Hepatic stellate cell (primary cell): ENCODE results near the gene MYL12B.
"Not testable (repeated sequence)": the region's sequence is repeated elsewhere in the genome, so short reads cannot be mapped to it uniquely, and the experiment has no call there.

Source experiments
- DNase-seq: peaks from one replicate; pipeline ENCODE4 v3.0.0; 2011; ENCODE audit warnings: low spot score

Gene MYL12B

DNA sequence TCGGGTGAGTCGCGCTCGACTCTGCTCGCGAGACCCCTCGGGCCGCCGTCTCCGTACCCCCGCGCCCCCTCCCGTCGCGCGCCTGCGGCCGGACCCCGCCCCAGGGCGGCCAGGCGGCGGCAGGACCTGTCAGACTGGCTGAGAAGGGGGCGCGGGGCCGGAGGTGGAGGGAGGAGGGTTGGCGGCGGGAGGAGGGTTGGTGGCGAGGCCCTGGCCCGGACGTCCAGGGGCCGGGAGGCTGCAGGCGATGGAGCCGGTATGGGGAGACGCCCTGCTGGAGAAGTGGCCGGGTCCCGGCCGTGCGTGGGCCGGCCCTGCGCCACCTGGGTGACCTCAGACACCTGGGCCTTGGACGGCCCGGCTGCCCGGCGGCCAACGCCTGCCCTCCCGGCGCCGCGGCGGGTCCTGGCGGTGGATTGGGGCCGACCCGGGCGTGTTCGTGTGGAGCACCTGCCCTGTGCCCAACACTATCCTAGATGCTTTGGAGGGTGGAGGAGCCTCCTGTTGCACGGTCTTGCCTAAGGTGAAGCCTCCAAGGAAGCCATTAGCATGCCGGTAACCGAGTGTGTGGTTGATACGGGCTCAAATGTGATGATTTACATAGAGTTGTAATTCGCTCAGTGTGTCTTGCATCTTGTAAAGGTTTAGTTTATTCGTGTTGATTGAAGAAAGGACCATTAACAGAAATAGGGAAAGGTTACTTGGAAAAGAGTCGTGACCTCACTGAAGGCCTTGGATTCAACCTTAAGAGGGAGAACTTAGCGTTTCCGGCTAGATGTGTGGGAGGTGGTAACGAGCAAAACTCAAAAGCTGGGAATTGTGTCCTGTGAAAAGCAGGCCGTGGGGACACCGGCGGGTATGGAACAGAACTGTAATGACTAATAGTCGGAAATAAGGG is 550 bp downstream of the MYL12B start:
- no peak for DNase-seq

DNA sequence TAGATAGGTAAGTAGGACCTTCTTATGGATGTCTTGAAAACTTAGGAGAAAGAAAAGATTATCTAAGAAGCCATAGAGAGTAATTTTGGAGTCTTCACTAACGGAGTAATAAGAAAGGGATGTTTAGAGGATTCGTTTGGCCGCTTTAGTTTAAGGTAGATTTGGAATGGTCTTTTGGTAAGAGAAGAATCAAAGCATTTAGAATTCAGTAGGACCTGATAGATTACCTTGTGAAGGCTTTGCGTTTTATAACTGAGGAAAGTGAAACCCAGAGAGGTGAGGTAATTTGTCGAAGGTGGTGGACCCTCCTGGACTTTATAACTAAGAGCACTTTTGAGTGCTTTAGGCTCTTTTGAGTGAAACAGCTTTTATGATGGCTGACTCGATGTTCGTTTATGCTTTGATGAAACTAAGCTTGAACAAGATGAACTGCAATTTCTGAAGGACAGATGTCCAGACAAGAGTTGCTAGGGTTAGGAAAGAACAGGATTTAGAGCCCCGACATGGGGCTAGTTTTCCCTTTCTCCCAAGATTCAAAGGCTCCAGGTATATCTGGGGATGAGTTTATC is 1.3 kb downstream of the MYL12B start:
- DNase-seq = no peak

DNA sequence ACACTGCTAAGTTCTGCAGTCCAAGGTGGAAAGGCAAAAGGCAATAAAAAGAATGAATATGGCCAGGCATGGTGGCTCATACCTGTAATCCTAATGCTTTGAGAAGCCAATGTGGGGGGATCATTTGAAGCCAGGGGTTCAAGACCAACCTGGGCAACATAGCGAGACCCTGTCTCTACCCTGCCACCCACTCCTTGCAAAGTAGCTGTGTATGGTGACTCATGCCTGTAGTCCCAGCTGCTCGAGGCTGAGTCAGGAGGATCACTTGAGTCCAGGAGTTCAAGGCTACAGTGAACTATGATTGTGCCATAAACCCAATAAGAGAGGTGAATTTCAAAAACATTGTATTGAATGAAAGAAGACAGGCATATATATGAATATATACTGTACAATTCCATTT is 2.4 kb downstream of the MYL12B start:
- DNase-seq = no peak

DNA sequence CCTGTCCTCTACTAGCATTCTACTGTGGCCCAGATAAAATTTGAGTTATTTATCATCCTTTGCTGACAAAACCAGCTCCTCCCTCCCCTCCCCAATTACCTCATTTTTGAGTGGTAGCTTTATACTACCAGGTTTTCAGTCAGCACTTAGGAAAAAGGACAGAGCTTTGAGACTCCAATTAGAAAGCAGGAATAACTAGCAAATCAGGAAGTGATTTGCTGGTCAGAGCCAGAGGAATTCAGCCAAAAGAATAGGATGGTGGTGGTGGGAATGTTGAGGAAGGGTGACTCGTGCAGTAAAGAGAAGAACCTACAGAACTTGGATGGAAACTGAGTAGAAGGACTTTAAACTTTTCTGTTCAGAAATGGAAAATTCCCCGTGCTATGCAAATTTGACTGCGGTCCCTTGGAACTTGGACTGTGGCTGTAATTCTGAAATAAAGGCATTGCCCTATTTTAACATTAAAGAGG is 3.7 kb downstream of the MYL12B start:
- DNase-seq = no peak

DNA sequence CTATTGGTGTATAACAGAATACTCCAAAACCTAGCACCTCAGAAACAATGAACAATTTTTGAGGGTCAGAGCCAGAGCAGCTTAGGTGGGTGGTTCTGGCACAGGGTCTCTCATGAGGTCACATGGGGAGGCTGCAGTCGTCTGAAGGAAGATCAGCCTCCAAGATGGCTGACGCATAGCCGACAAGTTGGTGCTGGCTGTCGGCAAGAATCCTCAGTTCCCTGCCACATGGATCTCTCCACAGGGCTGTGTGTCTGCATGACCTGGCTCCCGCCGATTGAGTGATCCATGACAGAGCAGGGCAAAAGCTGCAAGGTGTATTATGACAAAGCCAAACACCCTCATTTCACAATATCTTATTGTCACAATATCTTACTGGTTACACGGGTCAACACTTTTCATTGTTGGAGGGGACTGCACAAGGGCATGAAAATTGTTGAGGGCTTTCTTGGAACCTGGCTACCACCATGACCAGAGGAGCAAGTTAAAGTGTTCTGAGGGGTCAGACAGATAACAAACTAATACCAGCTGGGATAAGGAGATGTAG is 4.2 kb downstream of the MYL12B start:
- no peak for DNase-seq

DNA sequence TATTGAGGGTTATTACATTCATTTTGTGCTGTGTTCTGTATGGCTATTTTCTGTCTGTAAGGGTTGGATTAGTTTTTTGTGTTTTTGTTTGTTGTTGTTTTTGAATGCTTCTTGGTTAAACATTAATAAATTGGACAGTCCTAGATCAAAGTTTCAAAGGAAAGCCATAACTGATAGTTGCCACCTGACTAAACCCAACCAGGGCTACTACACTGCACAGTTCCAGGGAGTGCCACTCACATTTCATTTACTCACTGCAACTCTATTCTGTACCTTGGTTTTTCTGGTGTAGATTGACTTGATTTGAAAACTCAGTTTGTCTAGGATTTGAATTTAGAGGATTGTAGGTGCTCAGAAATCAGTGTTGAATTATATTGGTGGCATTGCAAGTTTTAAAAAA is 6.4 kb downstream of the MYL12B start:
- DNase-seq = no peak

DNA sequence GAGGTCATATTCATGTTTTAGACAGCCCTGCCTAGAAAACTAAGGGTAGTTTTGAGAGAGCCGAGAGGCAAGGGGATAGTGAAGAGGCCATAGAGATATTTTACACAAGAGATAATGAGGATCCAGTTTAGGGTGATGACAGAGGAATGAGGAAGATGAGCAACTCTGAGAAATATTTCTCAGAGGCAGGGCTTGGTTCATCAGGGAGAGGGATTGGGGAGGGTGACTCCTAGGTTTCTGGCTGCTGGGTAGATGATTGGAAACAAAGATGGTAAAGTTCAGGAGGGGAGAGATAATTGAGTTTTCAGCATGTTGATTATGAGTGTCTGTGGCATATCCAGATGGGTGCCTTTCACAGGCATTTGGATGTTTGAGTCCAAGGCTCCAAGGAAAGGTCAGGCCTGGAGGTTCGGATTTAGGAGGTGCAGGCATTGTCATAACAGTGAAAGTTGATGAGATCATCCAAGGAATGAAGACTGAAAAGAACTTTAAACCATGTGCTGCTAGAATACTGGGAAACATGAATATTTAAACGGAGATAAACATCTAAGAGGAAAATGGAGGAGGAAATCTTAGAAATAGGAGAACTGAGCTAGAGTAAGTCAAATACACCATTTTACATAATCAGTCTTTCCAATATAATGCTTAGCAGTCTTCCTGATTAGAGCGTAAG is 7.4 kb downstream of the MYL12B start:
- DNase-seq = no peak

DNA sequence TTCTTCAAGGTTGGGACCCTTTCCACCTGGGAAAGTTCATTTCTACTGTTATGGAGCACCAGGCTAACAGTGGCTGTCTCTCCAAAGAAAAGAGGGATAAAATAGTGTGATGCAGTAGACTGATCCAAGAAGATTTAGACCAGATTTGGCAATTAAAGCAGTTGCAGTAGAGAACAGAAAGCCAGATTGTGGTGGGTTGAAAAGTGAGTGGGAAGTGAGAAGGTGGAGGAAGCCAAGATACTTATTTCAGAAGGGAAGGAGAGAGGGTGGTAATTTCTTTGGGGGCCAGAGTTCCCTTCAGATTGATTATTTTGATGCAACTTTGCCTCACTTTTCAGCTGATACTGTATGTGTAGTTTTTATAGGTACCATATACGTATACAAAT is 8.0 kb downstream of the MYL12B start:
- no peak for DNase-seq

DNA sequence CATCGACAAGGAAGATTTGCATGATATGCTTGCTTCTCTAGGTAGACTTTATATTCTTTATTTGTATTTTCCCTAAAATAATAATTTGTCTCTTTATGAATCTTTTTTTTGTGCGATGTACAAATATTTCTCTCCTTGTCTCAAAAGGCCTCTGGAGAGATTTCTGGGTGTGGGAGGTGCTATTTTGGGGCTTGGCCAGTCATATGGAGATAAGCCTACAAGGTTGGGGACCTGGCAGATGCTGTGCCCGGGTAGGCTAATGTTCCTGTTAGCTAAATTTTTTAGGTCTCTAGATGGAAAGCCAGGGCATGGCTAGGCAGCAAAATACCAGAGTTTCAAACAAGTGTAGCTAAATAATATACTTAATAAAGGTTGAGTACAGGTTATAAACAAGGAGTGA is 11.1 kb downstream of the MYL12B start:
- no peak for DNase-seq

DNA sequence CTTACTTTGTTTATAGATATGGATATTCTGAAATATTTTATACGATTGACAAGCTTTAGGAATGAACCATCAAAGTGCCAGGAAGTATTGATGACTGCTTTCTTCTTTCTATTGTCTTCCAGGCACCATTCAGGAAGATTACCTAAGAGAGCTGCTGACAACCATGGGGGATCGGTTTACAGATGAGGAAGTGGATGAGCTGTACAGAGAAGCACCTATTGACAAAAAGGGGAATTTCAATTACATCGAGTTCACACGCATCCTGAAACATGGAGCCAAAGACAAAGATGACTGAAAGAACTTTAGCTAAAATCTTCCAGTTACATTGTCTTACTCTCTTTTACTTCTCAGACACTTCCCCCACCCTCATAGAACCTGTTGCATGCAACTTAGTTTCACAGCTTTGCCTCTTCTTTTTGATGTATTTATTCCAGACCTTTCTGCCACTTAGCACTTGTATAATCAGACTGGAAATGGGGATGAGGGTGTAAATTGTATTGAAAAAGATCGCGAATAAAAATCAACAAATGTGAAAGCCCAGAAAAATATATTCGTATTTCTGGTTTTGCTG is 15.8 kb downstream of the MYL12B start:
- not testable (repeated sequence) for DNase-seq

DNA sequence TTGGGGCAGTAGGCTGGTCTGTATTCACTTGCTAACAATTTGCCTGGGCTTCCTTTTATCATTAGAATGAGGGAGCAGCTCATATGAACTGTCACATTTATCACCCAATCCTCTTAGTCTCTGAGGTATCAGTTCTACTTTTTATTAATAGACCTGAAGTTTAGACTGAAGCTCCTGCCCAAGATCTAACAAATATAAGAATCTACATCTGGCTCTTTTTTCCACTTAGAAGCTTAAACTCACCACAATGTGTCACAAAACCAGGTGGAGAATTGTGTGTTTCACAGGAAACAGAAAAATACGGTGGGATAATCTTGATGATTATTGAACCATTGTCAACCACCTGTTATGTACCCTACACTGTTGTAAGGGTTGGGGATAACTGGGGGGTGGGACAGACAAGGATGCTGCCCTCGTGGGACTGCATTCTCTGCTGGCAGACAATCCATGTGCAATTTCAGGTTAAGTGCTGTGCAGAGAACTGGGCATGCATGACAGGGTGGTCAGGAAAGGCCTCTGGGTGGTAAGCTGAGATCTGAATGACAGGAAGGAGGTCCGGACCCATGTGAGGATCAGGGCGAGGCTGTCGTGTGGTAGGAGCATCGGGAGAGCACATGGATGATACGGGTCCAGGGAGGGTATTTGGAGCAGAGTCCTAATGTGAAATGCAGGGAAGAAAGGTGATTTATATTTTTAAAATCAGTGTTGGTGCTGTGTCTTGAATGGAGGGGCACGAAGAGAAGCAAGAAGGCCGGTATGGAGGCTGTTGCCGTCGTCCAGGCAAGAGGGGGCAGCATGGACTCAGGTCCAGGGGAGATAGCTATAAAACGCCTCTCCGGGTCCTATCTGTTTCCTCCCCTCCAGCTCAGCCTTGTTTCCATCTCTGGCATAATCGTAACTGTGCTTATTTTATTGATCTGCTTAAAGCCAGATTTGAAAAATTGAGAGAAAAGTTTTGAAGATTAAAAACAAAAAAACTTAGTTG is 17.6 kb downstream of the MYL12B start:
- DNase-seq = no peak

DNA sequence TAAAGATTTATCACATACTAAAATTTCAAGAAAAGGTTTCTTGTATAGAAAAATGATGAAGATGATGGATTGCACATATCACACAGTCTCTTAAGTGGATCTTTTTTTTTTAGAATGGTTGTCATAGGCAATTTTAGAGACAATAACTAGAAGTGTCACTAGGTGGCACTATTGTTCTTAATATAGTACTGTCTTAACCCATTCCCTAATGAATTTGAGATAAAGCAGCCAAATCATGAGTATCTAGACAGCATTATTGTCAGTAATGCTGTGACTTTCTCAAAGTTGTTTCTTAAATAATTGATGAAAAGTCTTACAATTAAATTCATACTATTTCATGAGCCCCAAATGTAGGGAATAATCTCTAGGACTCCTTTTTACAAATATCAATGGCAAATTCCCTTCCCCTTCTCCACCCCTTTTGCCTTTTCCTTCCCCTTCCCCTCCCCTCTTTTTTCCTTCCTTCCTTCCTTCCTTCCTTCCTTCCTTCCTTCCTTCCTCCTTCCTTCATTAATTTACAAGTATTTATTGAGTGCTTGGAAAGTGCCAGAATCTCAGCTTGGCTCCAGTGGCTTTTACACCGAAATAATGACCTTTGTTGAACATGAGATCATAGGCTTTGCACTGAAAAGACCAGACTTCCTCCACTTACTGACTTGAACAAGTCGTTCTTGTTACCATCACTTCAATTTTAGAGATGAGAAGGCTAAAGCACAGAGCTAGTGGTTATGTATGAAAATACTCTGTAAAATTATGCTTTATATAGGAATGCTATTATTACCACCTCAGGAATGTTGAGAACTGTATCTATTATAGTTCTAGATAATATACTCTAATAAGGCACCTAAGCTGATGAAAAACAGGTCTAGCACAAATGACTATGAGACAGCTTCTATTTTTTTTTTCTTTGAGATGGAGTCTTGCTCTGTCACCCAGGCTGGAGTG is 19.8 kb downstream of the MYL12B start:
- DNase-seq = peak; percentile 29

DNA sequence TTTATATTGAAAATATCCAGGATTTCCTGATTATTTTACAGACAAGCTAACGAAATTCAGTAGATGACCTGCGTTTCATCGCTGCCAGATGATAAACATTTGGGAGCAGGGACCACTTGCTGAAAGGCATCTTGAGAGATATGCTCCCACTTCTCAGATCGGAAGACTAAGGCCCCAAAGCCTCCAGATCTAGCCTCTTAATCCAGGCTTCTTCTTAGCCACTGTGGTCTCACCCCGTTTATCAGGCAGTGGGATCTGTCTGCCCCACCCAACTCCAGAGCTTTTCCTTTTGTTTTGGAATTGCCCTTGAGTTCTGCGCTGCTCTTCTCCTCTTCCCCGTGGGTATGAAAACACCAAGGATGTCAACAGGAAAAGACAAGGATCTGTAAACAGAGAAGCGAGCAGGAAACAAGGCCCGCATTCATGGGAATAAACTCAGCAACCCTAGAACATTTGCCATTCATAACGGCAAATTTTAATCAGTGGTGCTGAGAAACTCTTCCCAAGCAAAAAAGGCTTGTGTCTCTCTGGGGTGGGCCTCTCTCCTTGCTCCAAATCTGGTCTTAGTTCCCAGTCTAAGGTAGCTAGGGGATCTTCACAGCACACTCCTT is 21.4 kb downstream of the MYL12B start:
- DNase-seq = no peak

DNA sequence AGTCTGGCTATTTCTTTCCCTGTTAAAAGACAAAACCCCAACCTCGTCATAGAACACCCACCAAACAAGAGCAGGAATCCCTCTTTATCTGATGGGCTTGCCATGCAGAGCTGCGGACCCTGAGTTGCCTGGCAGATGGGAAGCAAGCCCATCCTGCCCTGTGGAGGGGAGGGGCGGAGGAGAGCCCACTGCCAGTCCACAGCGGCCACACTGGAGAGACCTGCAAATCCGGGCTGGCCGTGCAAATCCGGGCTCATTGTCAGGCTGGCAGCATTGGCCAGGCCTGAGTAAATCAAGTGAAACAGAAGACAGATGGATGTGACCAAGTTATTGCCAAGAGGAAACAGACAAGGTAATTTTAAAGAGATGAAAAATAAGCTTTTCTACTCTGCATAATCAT is 22.0 kb downstream of the MYL12B start:
- DNase-seq = no peak

DNA sequence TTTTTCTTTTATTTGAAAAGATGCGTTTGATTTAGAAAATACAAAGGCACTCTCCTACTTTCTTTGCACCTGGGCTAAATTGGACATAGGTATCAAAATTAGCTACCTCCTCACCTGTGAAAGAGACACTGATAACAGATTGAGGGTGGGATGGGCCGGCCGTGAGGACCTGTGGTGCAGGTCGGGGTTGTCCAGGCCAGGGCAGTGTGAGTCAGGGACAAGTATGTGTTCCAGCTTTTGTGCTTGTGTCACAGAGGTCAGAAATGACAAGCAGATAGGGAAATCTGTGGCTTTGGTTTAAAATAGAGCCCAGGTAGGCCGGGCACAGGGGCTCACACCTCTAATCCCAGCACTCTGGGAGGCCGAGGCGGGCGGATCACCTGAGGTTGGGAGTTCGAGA is 22.6 kb downstream of the MYL12B start:
- DNase-seq = no peak

DNA sequence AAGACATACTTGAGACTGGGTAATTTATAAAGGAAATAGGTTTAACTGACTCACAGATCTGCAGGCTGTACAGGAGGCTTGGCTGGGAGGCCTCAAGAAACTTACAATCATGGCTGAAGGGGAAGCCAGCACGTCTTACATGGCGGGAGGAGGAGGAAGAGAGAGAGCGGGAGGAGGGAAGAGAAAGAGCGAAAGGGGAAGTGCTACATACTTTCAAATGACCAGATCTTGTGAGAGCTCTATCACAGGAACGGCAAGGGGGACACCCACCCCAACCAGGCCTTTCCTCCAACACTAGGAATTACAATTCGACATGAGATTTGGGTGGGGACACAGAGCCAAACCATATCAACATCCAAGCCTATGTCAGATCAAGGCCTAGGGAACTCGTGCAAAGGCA is 24.2 kb downstream of the MYL12B start:
- no peak for DNase-seq

DNA sequence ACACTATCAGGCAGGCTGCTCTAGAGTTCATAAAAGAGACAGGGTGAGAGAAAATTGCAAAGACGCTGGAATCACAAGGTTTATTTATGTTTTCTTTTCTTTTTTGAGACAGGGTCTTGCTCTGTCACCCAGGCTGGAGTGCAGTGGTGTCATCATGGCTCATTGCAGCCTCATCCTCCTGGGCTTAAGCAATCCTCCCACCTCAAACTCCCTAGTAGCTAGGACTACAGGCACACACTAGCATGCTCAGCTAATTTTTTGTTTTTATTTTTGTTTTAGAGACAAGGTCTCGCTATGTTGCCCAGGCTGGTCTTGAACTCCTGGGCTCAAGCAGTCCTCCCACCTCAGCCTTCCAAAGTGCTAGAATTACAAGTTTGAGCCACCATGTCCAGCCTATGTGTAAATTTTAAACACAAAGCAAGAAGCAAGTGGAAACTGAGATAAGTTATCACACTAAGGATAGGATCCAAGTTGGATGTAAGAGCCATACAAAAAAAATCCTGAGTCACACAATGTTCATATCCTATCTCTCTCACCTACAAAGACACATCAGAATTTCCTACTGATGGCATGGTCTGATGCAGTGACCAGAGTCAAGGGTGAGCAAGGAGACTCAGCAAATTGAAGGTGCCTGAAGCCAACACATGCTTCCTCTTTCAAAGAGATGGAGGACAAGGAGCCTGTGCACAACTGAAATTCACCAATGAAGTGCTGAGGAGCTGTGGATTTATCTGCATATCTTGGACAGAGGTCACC is 31.4 kb downstream of the MYL12B start:
- no peak for DNase-seq

DNA sequence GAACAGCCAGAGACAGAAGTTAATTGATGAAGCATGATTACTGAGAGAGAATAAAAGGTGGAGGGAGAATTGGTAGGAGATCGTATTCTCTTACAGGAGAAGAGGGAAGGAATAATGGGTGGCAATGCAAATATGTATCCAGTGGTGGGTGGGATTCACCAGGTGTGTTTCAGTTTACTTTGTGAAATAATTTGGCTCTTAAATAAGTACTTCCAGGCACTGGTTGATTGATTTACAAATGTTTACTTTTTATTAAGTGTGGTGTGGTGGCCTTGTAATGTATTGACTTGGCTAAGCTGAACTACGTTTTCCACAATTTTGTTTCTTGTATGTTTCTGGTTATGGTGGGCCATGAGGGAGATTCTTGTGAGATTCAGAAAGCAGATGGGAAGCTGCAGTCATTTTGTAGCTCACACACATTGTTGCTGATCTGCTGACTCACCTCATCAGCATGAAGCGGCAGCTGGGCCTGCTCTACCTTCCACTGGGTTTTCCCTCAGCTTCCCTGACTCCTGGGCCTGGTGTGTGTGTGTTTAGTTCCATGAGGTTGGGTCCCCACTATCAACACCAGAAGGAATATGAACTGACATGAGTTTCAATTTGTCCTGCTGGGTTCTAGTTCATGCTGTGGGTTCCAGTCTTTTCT is 32.6 kb downstream of the MYL12B start:
- no peak for DNase-seq
